ENCODE results near the gene ACTR3C.
"Not testable (repeated sequence)": the region's sequence is repeated elsewhere in the genome, so short reads cannot be mapped to it uniquely, and the experiment has no call there.

ACTR3C gene

DNA sequence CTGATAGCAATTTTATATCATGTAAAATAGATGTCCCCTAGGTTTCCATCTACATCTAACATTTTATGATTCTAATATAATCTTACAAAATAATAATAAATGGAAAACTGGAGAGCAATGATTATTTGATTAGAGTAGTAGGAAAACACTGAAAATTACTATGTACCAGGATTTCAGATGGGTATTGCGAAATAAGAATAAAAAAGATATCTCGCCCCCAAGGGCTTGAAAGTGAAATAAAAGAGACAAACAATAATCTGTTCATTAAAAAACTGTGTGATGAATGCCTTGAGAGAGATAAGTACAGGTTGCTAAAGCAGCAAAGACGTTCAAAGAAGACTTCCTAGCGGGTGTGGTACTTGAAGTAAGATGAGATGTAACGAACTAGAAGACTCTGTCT is 60.7 kb downstream of the ACTR3C start:
- not testable (repeated sequence) for H3K27me3 ChIP-seq (ENCODE audit: insufficient read depth, low read length)

DNA sequence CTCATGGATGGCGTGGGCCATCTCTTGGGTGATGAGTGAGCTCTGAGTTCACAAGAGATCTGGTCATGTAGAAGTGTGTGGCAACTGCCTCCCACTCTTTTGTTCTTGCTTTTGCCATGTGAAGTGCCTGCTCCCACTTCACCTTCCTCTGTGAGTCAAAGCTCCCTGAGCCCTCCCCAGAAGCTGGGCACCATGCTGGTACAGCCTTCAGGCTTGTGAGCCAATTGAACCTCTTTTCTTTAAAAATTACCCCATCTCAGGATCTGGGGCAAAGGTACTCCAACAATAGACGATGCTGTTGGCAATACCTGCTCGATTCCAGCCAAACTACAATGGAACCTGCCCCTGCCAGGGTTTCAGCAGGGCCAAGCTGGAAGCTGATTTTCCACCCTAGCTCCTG is 75.6 kb downstream of the ACTR3C start:
- H2AFZ ChIP-seq (ENCODE audit: low read depth, low read length); H3K9me3 ChIP-seq (ENCODE audit: low read length); H3K27me3 ChIP-seq (ENCODE audit: insufficient read depth, low read length); H3K4me1 ChIP-seq (ENCODE audit: insufficient read depth, low read length); H3K36me3 ChIP-seq (ENCODE audit: insufficient read depth, low read length); H3K4me3 ChIP-seq (ENCODE audit: low read length): not testable (repeated sequence)

More for the DNA sequence above, 60.7 kb downstream of the ACTR3C start:
- not testable (repeated sequence) for H3K36me3 ChIP-seq (ENCODE audit: insufficient read depth, low read length); H3K4me1 ChIP-seq (ENCODE audit: insufficient read depth, low read length); H2AFZ ChIP-seq (ENCODE audit: low read depth, low read length); H3K9me3 ChIP-seq (ENCODE audit: low read length); H3K4me3 ChIP-seq (ENCODE audit: low read length)

DNA sequence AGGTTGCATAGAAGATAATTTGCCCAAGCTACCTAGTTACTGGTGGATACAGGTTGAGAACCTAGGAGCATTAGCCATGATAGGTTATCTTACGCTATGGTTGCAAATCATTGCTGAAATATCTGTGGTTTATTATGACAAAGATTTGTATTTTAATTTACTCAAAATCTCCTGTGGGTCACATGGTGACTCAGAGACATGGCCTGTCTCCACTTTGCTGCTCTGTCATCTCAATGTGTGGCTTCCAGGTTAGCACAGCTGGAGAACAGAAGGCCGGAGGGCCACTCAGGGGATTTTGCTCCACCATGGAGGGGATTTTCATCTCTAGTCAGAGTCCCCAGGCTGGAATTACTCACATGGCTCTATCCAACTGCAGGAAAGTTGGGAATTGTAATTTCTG is 78.1 kb downstream of the ACTR3C start:
- not testable (repeated sequence) for H3K4me3 ChIP-seq (ENCODE audit: low read length); H3K36me3 ChIP-seq (ENCODE audit: insufficient read depth, low read length); H2AFZ ChIP-seq (ENCODE audit: low read depth, low read length); H3K4me1 ChIP-seq (ENCODE audit: insufficient read depth, low read length); H3K27me3 ChIP-seq (ENCODE audit: insufficient read depth, low read length); H3K9me3 ChIP-seq (ENCODE audit: low read length)

GRCh38 chr7:150242935-150243334 is 80.4 kb downstream of the ACTR3C start:
- not testable (repeated sequence) for H3K4me3 ChIP-seq (ENCODE audit: low read length); H2AFZ ChIP-seq (ENCODE audit: low read depth, low read length); H3K9me3 ChIP-seq (ENCODE audit: low read length); H3K4me1 ChIP-seq (ENCODE audit: insufficient read depth, low read length); H3K36me3 ChIP-seq (ENCODE audit: insufficient read depth, low read length); H3K27me3 ChIP-seq (ENCODE audit: insufficient read depth, low read length)

- not testable (repeated sequence) for H3K4me3 ChIP-seq (ENCODE audit: low read length); H3K4me1 ChIP-seq (ENCODE audit: insufficient read depth, low read length); H3K36me3 ChIP-seq (ENCODE audit: insufficient read depth, low read length); H3K9me3 ChIP-seq (ENCODE audit: low read length); H2AFZ ChIP-seq (ENCODE audit: low read depth, low read length); H3K27me3 ChIP-seq (ENCODE audit: insufficient read depth, low read length)
These were observed 97.9 kb downstream of the ACTR3C start for GRCh38 chr7:150225444-150225843.

GRCh38 chr7:150222083-150222972 is 101.0 kb downstream of the ACTR3C start:
- H3K27me3 ChIP-seq (ENCODE audit: insufficient read depth, low read length), result peaks cover 10% of the 10 kb centered on the region
- H2AFZ ChIP-seq (ENCODE audit: low read depth, low read length); H3K4me1 ChIP-seq (ENCODE audit: insufficient read depth, low read length); H3K36me3 ChIP-seq (ENCODE audit: insufficient read depth, low read length); H3K9me3 ChIP-seq (ENCODE audit: low read length); H3K4me3 ChIP-seq (ENCODE audit: low read length): not testable (repeated sequence)

DNA sequence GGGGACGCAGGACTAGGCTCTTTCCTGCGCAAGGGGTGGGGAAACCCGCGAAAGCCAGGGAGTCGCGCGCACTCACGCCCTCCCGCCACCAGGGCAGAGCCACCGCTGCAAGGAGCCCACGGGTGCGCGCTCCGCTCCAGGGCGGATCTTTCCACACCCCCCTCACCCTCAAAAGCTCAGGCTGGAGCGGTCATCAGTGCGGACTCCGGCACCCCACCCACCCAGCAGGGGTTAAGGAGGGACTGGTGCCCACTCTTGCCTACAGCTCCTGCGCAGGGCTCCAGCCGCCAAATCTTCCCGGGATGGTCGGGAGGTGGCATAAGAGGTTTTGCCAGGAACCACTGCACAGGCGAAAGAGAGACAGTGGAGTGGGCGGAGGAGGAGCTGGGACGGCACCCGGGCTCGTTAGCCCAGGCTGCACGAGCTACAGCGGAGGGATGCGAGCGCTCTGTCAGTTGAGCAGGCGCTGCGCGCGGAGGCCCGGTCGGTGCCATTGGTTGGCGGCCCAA is 102.6 kb downstream of the ACTR3C start:
- peaks cover 10% of the 10 kb centered on the region for H3K27me3 ChIP-seq (ENCODE audit: insufficient read depth, low read length)
- H2AFZ ChIP-seq (ENCODE audit: low read depth, low read length); H3K4me3 ChIP-seq (ENCODE audit: low read length): not testable (repeated sequence)

DNA sequence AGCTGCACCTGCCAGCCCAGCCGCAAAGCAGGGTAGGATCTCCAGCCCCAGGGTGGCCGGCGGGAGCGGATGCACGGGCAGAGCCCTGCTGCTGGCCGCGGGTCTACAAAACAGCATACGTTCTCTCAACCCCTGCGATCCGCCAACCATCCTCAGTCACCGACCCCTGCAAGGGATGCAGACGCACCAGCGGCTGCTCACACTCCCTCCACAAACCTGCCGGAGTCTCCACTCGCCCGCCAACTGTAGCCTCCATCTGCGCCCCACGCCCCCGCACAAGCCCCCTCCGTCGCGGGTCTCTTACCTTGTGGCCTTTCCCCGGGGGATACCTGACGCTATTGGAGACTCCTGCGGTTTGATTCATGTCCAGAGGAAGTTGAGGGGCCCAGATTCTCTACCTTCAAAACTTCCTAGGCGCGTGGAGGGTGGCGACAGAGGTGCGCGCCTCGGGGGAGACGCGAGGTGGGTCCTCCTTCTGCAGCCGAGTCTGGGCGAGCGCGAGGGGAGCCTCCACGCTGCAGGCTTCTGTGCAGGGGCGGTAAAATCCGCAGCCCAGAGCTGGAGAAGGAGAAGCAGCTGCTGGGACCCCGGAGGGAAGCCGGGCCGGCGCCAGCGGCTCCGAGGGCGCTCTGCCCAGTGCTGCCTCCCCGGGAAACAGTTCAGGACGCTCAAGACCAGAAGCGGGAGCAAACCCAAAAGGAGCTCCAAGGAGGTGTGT is 103.2 kb downstream of the ACTR3C start:
- H3K4me1 ChIP-seq (ENCODE audit: insufficient read depth, low read length); H2AFZ ChIP-seq (ENCODE audit: low read depth, low read length); H3K4me3 ChIP-seq (ENCODE audit: low read length); H3K9me3 ChIP-seq (ENCODE audit: low read length); H3K36me3 ChIP-seq (ENCODE audit: insufficient read depth, low read length): not testable (repeated sequence)
- H3K27me3 ChIP-seq (ENCODE audit: insufficient read depth, low read length), result peaks cover 10% of the 10 kb centered on the region

More for the DNA sequence above, 102.6 kb downstream of the ACTR3C start:
- H3K4me1 ChIP-seq (ENCODE audit: insufficient read depth, low read length); H3K9me3 ChIP-seq (ENCODE audit: low read length); H3K36me3 ChIP-seq (ENCODE audit: insufficient read depth, low read length): not testable (repeated sequence)

- not testable (repeated sequence) for H3K36me3 ChIP-seq (ENCODE audit: insufficient read depth, low read length); H3K27me3 ChIP-seq (ENCODE audit: insufficient read depth, low read length); H3K4me1 ChIP-seq (ENCODE audit: insufficient read depth, low read length); H3K4me3 ChIP-seq (ENCODE audit: low read length); H3K9me3 ChIP-seq (ENCODE audit: low read length); H2AFZ ChIP-seq (ENCODE audit: low read depth, low read length)
These were observed 116.5 kb downstream of the ACTR3C start for GRCh38 chr7:150206848-150207247.

GRCh38 chr7:150205866-150206265 is 117.5 kb downstream of the ACTR3C start:
- H3K4me1 ChIP-seq (ENCODE audit: insufficient read depth, low read length); H3K27me3 ChIP-seq (ENCODE audit: insufficient read depth, low read length); H2AFZ ChIP-seq (ENCODE audit: low read depth, low read length); H3K4me3 ChIP-seq (ENCODE audit: low read length); H3K36me3 ChIP-seq (ENCODE audit: insufficient read depth, low read length); H3K9me3 ChIP-seq (ENCODE audit: low read length): not testable (repeated sequence)

- not testable (repeated sequence) for H2AFZ ChIP-seq (ENCODE audit: low read depth, low read length); H3K27me3 ChIP-seq (ENCODE audit: insufficient read depth, low read length); H3K4me3 ChIP-seq (ENCODE audit: low read length); H3K36me3 ChIP-seq (ENCODE audit: insufficient read depth, low read length); H3K4me1 ChIP-seq (ENCODE audit: insufficient read depth, low read length); H3K9me3 ChIP-seq (ENCODE audit: low read length)
These were observed 118.8 kb downstream of the ACTR3C start for GRCh38 chr7:150204577-150204976.

GRCh38 chr7:150202894-150203293 is 120.5 kb downstream of the ACTR3C start:
- H3K4me3 ChIP-seq (ENCODE audit: low read length); H2AFZ ChIP-seq (ENCODE audit: low read depth, low read length); H3K4me1 ChIP-seq (ENCODE audit: insufficient read depth, low read length); H3K36me3 ChIP-seq (ENCODE audit: insufficient read depth, low read length); H3K27me3 ChIP-seq (ENCODE audit: insufficient read depth, low read length); H3K9me3 ChIP-seq (ENCODE audit: low read length): not testable (repeated sequence)

Measured in neuron (in vitro differentiated cells).